Amniotic epithelial cell (primary cell): ENCODE data around the gene PNLIPRP3.
"Not testable (repeated sequence)": the region's sequence is repeated elsewhere in the genome, so short reads cannot be mapped to it uniquely, and the experiment has no call there.

ENCODE experiments used
- DNase-seq: peaks from one replicate; pipeline ENCODE4 v3.0.0-alpha.2; 2010; ENCODE audit warnings: low read depth

PNLIPRP3 gene

DNA sequence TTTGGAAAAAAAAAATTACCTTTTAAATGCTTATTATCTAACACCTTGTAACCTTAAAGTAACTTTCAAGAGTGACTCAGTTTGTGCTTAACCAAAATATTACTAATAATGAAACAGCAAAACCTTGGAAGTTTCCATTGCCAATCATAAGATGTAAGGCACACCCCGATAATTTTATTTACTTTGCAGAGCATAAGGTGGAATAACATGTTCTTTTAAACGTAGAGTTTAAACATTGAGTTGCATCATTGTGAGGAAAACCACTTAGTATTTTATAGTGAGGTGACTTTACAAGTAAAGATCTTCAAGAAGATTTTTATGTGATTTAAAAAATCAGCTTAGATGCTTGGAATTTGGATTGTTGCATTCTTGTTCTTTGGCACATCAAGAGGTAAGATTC, at the start of gene PNLIPRP3:
TSS of gene PNLIPRP3 (plus strand) at position 177 of the 400 bp plus-strand sequence. CDS start at position 343, 166 bp downstream.
- no peak for DNase-seq

DNA sequence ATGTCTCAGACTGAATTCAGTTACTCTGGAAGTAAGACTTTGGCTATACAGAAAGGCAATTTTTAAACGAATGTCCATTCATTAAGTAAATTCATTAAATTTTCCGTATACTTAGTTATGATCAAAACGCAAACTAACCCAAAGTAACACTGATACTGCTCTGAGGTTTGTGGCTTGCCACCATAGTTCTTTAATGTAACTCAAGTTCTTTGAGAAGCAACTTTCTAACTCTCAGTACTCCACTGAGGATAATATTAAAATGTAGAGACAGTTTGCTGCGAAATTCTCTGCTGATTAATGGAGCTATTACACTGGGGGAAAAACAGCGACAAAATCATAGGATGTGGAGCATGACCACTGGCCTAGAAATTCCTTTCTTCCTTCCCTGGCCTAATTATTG, 45.4 kb upstream of the PNLIPRP3 start:
- no peak for DNase-seq

DNA sequence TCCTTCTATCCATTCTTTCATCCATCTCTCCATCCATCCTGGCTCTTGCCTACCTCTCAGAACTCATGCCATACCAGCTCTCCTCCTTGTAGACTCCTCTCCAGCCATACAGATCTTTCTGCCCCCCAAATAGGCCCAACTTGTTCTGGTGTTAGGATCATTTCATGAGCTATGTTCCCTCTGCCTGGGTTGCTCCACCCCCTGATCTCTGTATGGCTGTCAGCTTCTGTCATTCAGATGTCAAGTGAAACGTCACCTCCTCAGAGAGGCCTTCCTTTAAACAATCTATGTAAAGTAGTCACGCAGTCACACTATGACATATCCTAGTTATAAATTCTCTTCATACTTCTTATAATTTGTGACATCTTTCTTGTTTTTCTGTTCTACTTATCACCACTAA, 42.3 kb upstream of the PNLIPRP3 start:
- DNase-seq: no peak

DNA sequence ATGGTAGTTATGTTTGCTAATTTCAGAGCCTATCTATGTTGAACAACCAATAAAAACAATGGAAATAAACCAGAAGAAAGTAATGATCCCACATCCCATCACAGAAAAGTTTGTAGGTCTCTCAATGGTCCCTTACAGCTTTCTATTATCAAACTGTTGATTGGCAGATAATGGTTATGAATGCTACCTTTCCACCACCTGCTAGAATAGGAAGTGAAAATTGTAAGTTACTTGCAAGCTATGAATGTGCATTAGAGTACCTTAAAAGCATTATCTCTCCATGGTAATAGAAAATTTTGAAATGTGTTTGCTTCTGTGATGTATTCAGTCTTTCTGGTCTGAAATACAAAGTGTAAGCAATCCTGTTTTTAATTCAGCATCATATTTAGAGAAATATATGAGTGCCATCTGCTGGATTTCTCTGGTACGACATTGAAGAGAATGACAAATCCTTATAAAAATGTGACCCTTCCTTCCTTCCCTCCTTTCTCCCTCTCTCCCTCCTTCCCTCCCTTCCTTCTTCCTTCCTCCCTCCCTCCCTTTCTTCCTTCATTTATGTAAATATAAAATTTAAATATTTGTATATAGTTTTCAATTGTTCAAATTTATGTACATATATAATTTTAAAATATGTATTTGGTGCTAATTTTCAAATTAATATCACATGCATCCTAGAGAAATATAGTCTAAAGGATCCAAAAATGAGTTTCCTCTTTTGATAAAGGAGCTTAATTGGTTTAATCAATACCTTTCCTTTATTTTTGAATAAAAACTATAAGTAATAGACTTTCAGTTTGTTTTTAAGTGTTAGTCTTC, 41.4 kb upstream of the PNLIPRP3 start:
- peak; percentile 17 for DNase-seq

DNA sequence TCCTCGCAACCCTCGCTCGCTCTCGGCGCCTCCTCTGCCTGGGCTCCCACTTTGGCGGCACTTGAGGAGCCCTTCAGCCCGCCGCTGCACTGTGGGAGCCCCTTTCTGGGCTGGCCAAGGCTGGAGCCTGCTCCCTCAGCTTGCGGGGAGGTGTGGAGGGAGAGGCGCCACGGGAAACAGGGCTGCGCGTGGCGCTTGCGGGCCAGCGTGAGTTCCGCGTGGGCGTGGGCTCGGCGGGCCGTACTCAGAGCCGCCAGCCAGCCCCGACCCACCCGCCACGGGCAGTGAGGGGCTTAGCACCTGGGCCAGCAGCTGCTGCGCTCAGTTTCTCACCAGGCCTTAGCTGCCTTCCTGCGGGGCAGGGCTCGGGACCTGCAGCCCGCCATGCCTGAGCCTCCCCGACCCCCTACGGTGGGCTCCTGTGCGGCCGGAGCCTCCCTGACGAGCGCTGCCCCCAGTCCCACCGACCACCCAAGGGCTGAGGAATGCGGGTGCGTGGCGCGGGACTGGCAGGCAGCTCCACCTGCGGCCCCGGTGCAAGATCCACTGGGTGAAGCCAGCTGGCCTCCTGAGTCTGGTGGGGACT, 34.3 kb upstream of the PNLIPRP3 start:
- not testable (repeated sequence) for DNase-seq

DNA sequence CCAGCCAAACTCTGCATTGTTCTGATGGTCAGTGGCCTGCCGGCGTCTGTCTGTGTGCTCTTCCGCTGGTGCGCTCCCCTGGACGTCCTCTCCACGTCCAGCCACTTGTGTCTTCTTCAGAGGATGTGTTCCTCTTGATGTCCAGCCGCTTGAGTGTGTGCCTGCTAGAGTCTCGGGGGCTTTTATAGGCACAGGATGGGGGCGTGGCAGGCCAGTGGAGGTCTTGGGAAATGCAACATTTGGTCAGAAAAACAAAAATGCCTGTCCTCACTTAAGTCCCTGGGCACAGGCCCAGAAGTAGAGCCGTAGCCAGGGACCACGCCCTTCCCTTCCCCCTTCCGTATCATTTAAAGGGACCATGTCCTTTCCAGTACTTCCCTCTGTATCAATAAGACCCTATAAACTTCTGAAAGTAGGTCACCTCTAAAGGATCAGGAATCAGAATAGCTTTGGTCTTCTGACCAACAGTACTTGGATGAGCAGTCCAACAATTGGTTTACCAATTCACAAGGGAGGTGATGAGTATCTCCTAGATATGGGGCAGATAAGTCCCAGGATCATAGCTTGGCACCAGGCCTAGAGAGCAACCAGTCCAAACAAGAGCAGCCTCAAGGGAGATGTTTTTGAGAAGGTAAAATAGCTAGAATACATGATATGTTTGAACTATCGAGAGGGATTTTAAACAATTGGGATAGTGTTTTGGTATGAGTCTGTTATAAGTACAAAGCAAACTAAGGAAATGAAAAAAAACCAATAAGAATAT, 32.2 kb upstream of the PNLIPRP3 start:
- DNase-seq: no peak

DNA sequence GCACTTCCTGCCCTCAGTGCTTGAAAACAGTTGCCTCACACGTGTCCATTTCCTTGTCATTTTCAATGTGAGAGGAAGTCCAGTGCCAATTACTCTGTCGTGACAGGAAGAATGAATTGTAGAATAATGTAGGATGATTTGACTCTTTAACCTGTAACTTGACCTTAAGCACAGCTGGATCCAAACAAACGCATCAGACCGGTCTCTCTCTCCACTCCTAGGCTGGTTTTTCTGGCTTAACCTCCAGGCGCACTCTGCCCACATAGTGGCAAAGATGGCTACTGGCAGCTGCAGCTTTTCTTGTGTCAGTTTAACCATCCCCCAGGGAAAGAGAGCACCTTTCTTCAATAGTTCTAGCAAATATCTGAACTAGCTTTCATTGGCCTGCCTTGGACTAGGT, 29.4 kb upstream of the PNLIPRP3 start:
- DNase-seq: no peak

DNA sequence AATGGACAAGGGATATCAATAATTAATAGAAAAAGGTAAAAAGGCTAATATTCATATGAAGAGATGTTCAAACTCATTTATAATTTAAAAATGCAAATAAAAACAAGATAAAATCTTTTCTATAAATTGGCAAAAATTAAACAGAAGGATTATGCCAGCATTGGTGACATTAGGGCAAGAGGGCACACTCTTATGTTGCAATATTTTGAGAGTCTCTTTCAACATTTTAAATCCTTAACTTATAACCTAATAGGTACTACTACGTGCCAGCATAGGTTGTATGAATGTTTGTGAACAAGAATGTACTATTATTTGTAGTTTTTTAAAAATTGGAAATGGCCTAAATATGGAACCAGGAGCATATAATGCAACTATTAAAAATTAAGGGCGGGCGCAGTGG, 24.8 kb upstream of the PNLIPRP3 start:
- DNase-seq: no peak

DNA sequence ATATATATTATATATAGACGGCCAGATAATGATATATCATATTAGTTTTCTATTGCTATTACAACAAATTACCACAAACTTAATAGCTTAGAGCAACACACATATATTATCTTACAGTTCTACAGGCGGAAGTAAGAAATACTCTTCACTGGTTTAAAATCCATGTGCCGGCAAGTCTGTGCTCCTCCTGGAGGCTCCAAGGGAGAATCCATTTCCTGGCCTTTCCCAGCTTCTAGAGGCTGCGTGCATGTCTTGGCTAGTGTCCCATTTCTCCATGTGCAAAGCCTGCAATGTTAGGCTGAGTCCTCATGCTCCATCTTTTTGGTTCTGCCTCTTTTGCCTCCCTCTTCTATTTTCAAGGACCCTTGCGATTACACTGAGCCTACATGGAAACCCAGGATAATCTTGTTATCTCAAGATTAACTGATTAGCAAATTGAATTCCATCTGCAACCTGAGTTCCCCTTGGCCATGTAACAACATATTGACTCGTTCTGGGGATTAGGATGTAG, 23.9 kb upstream of the PNLIPRP3 start:
- no peak for DNase-seq

DNA sequence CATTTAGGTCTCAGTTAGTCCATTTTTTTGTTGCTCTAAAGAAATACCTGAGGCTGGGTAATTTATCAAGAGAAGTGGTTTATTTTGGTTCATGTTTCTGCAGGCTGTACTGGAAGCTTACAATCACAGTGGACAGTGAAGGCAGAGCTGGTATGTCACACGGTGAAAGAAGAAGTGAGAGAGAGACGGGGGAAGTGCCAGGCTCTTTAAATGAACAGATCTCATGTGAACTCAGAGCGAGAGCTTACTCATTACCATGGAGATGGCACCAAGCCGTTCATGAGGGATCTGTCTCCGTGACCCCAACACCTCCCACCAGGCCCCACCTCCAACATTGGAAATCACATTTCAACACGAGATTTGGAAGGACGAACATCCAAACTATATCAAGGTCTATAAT, 18.9 kb upstream of the PNLIPRP3 start:
- DNase-seq: no peak

DNA sequence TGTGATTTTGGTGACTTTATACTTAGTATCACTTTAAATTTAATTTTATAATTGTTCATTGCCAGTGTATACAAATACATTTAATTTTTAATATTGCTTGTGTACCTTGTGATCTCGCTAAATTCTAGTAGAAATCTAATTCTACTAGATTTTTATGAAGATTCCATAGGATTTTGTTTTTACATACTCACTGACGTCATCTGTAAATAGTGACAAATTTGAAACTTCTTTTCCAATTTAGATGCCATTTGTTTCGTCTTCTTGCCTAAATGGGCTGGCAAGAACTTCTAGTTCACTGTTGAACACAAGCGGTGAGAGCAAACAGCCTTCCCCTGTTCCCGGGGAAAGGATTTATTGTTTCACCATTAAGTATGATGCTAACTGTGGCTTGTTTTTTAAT, 17.3 kb upstream of the PNLIPRP3 start:
- no peak for DNase-seq

DNA sequence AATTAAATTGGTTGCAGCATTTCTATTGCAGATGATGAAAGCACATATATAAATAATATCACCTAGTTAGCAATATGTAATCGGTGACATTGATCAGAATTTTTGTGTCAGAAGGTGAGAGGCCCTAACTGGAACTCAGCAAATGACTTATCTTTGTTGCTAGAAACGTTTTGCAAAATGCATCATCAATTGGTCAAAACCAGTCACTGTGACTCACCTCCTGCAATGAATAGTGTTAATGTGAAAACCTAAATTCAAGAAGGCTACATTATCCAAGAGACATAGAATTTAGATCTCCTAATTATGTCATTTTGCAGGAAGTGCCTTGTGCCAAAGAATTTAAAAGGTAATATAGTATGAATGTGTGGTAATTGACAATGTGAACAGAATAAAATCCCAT, 9.8 kb upstream of the PNLIPRP3 start:
- DNase-seq: no peak

DNA sequence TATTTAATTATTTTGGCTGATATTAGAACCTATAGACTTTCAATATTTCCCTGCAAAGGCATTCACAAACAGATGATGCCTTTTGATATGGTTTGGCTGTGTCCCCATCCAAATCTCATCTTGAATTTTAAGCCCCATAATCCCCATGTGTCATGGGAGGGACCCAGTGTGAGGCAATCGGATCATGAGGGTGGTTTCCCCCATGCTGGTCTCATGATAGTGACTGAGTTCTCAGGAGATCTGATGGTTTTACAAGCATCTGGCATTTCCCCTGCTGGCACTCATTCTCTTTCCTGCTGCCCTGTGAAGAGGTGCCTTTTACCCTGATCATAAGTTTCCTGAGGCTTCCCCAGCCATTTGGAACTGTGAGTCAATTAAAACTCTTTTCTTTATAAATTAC, 9.3 kb upstream of the PNLIPRP3 start:
- DNase-seq: no peak

DNA sequence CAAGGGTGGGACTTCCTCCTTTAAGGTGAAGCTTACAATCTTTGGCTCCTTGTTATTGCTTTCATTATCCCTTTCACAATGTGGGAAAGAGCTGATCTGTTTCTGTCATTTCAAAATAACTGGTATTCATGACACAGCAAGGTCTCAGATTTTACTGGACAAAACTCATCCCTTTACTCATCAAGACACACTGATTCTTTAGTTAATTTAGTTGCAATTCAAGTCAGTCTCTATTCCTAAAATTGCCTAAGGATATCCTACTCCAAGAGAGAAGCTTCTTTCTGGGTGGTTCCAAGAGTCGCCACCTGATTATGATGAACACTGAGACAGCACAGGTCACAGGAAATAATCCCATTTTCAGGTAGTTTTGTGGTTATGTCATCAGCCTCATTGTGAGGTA, 5.8 kb upstream of the PNLIPRP3 start:
- no peak for DNase-seq

DNA sequence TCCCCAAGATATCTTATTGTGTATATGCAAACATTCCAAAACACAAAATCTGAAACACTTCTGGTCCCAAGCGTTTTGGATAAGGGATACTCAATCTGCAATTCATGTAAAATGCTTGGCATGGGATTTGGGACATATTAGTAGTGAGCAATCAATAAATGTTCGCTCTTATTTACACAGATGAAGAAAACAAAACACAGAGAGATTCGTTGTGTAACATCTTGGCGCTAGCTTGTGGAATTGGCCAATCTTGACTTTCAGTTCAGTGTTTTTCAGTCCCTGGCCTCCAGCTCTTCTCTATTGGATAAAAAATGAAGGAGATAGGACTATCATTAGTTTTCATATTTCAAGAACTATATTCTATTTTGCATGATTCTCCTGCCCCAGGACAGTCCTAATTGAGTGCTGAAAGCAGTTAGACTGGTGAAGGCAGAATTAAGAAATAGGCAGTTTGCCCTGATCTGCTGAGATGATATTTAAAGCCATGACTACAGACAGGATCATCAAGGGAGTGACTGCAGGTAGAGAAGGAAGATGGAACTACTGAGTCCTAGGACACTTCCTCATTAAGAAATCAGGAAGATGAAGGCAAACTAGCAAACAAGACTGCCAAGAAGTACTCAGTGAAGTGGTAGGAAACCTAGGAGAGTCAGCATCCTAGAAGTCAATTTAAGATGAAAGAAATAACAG, 1.8 kb downstream of the PNLIPRP3 start:
- no peak for DNase-seq

DNA sequence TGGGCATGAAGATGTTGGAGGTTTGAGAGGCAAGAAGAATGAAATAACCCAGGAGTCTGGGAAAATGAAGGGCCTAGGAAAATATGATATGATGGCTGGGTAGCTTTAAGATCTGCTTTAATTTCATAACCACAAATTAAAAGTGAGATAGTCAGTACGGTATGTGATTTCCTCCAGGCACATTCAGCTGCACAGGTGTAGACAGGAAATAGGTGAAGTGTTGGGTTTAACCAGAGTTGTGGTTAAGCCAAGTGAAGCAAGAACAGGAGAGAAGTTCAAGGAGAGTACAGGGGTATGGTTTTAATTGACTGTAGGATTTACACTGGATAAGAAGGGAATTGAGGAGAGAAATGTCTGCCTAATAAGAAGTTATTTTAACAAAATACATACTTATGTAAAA, 2.6 kb downstream of the PNLIPRP3 start:
- DNase-seq: no peak

DNA sequence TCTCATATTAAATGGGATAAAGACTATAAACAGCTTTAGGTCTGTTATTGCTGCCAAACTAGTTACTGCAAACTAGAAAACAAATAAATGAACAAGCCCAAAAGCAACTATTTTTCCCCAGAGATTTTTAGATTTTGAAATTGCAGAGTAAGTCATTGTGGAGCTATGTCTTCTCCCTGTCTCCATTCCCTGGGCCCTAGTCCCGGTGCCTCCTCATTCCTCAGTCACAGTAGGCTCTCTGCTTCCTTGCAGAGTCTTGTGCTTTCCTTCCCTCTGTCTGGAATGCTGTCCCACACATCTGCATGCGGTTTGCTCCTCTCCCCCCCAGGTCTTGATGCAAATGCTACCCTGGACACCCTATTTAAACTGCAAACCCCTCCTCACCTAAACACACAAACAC, 4.0 kb downstream of the PNLIPRP3 start:
- no peak for DNase-seq

DNA sequence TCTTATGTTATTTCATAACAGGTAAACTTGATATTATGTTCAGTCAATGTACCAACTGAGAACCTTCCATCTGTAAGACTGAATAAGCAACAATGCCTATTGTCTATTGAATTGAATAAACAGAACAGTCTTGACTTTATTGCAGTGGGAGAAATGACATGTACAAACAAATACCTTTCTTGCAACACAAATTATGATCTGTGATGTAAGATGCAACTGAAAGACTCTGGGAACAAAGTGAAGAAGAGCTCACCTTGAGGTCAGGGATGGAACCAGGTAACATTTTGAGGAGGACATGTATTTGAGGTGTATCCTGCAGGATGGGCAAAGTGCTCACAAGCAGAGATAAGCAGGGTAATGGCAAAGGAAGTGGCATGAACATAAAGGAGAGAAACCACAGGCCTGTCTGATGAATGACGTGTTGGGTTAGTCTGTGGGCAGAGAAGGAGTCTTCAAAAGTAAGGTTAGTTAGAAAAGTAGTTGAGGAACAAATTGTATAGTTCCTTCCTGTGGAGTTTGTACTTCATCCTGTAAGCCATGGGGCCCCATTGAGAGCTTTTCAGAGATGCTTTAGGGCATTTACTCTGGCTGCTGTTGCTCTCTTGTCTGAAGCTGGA, 9.5 kb downstream of the PNLIPRP3 start:
- DNase-seq: no peak

DNA sequence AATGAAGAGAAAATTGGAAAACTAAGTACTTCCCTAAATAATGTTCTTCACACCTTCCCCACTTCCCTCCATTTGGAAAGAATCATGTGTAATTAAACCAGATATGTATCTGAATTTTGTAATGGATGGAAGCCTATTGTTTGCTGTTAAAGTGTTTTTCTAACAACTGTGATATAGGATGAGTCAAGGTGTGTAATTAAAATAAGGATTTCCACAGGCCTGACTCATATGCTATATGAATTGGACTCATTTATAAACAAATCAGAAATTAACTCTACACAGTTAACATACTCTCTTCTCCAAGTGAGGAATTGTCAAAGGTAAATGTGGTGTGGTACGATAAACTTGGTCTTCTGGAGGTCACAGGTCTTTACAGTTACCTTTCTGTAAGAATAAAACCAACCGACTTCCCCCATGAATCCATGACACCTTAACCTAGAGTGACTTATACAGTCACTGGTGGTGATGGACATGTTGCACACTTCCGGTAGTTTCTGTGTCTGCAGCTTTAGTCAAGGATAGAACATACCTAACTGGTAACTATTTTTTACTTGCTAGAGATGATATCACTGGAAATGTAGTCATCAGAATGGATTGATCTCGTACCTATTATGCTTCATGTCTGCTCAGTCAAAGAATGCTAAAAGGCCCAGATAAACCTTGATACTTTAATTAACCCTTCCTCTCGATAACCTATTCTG, 12.8 kb downstream of the PNLIPRP3 start:
- DNase-seq: no peak

DNA sequence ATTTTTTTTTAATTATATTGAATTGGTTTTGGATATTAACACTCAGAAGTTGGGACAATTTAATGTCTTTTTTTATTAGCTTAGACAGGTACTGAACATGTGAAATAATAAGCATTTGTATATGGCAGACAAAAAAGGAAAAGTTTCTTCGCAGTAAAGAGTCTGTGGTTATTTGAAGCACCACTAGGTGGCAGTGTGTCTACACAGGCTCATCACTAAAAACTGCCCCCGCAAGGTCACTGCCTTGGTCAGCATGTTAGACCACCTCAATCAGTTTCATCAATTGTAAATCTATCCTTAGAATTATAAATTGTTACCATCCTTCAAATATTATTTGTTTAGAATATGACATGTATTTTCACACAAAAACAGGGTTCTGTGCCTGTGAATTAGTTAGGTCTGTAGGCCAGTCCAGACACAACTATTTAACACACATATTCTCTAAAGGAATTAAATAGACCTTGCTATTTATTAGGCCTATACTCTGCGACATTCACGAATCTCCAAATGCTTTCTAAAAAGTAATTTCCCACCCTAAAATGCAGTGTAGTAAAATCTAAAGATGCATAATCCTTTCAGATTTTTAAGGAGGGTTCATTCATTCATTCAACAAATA, 17.0 kb downstream of the PNLIPRP3 start:
- DNase-seq: peak; percentile 27

DNA sequence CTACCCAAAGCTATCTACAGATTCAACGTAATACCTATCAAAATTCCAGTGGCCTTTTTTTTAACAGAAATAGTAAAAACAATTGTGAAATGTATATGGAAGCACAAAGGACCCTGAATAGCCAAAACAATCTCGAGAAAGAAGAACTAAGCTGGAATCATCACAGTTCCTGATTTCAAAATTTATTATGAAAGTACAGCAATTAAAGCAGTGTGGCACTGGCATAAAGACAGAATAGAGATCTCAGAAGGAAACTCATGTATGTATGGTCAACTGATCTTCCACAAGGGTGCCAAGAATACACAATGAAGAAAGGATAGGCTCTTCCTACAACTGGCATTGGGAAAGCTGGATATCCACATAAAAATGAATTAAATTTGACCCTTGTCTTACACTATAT, 23.2 kb downstream of the PNLIPRP3 start:
- DNase-seq: no peak
